GM18502 (cell line): ENCODE data around the gene FBXL22.
A peak's percentile ranks its signal among the peaks of the same experiment; 100 is the strongest.
"Not testable (repeated sequence)": the region's sequence is repeated elsewhere in the genome, so short reads cannot be mapped to it uniquely, and the experiment has no call there.

Experiments
- ATAC-seq: cut with Tn5 transposase; IDR thresholded peaks from one replicate; pipeline ENCODE4 v1.9.1; 2021; ENCODE audit warnings: mild to moderate bottlenecking; ENCODE audit not compliant: unreplicated experiment, poor library complexity

The FBXL22 gene

DNA sequence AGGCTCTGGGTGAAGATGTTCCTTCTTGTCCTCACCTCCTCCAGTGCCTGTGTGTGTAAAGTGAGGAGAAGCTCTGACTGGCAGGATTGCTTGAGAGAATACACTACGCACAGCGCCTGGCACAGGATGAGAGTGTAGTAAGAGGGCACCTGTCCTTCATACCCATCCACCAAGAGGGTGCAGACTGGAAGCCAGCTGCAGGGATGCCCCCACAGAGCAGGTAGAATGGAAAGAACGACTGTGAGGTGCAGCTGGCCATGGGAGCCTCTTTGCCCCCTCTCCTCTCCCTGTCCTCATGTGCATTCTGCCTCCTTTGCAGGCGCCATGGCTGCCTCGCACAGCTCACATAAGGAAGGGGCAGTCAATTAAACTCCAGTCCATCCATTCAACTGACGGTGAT lies 12.3 kb downstream of the FBXL22 start:
- ATAC-seq: no peak

- ATAC-seq: peak; percentile 64
Measured at GRCh38 chr15:63610209-63610841, 13.1 kb downstream of the FBXL22 start.

DNA sequence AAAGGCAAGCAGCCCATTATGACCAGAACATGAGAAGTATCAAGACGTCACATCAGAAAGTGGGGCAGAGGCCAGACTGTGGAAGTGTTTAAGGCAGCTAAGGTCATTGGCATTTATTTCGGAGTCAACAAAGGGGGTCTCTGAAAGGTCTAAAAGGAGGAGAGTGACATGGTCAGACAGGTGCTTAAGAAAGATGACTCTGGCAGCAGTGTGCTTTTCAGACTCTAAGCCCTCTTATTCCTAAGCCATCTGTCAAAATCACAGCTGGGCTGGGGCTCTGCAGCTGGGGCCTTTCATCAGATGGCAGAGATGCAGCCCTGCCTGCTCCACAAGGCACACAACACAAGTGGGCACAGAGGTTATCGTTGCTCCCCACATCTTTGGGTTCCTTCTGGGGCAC lies 14.0 kb downstream of the FBXL22 start:
- ATAC-seq: no peak

- no peak for ATAC-seq
Measured at GRCh38 chr15:63612300-63612699, 15.1 kb downstream of the FBXL22 start.

DNA sequence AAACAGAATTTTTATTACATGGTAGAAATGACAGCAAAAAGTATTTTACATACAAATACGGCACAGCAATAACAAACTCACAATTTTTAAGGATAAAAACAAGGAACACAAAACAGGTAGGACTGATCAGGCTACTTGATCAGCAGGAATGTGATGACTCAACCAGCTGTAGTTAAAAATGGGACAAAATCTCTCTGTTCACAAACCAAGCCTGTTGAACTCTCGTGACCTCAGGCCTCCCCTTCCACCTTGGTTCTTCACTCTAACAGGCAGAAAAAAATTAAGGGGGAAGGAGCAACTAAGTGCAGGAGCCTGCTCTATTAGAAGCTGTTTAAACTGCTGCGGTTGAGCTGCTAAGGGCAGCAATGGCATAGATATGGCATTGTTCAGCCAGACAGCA lies 18.7 kb downstream of the FBXL22 start:
- ATAC-seq: no peak

DNA sequence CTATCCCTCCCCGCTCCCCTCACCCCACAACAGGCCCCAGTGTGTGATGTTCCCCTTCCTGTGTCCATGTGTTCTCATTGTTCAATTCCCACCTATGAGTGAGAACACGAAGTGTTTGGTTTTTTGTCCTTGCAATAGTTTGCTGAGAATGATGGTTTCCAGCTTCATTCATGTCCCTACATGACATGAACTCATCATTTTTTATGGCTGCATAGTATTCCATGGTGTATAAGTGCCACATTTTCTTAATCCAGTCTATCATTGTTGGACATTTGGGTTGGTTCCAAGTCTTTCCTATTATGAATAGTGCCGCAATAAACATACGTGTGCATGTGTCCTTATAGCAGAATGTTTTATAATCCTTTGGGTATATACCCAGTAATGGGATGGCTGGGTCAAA lies 20.0 kb downstream of the FBXL22 start:
- not testable (repeated sequence) for ATAC-seq

DNA sequence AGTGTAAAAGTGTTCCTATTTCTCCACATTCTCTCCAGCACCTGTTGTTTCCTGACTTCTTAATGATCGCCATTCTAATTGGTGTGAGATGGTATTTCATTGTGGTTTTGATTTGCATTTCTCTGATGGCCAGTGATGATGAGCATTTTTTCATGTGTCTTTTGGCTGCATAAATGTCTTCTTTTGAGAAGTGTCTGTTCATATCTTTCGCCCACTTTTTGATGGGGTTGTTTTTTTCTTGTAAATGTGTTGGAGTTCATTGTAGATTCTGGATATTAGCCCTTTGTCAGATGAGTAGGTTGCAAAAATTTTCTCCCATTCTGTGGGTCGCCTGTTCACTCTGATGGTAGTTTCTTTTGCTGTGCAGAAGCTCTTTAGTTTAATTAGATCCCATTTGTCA lies 20.4 kb downstream of the FBXL22 start:
- ATAC-seq: not testable (repeated sequence)

DNA sequence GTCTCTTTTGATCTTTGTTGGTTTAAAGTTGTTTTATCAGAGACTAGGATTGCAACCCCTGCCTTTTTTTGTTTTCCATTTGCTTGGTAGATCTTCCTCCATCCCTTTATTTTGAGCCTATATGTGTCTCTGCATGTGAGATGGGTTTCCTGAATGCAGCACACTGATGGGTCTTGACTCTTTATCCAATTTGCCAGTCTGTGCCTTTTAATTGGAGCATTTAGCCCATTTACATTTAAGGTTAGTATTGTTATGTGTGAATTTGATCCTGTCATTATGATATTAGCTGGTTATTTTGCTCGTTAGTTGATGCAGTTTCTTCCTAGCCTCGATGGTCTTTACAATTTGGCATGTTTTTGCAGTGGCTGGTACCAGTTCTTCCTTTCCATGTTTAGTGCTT lies 23.6 kb downstream of the FBXL22 start:
- not testable (repeated sequence) for ATAC-seq

GRCh38 chr15:63623232-63623969 lies 26.2 kb downstream of the FBXL22 start:
- ATAC-seq: no peak

DNA sequence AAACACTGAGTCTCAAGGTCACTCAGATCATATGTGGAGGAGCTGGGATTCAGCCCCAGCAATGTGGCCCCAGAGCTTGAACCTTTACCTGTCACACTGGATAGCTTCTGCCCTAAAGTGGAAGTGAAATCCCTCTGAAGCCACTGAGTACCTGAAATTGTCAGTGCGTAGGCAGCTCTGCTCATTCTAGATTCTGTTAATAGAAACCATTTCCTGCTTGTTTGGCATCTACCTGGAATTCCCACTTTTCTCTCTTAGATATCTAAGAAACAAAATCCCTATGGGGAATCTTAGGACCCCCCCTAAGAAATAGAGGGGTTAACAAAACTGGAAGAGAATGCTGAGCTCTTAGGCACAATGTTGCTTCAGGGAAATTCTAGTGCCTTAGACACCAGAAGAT lies 29.8 kb downstream of the FBXL22 start:
- peak; percentile 69 for ATAC-seq

DNA sequence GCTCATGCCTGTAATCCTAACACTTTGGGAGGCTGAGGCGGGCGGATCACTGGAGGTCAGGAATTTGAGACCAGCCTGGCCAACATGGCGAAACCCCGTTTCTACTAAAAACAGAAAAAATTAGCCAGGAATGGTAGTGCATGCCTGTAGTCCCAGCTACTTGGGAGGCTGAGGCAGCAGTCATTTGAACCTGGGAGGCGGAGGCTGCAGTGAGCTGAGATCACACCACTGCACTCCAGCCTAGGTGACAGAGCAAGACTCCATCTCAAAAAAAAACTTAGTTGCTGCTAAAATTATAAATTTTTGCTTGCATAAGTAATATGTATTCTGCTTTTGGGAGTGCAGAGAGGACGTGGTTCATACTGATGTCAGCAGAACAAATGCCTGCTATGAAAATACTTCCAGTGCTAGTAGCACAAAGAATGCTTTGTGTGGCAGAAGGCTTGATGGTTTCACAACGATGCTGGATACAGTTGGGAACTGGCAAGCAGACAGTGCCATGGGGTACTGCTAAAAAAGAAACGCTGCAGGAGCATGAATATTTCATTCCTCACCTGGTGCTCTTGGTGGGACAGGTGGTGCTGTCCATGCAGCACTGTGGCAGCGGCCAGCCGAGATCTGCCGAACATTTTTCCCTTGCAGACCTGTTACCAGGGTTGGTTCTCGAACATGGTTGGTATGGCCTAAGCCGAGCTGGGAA lies 31.1 kb downstream of the FBXL22 start:
- no peak for ATAC-seq

DNA sequence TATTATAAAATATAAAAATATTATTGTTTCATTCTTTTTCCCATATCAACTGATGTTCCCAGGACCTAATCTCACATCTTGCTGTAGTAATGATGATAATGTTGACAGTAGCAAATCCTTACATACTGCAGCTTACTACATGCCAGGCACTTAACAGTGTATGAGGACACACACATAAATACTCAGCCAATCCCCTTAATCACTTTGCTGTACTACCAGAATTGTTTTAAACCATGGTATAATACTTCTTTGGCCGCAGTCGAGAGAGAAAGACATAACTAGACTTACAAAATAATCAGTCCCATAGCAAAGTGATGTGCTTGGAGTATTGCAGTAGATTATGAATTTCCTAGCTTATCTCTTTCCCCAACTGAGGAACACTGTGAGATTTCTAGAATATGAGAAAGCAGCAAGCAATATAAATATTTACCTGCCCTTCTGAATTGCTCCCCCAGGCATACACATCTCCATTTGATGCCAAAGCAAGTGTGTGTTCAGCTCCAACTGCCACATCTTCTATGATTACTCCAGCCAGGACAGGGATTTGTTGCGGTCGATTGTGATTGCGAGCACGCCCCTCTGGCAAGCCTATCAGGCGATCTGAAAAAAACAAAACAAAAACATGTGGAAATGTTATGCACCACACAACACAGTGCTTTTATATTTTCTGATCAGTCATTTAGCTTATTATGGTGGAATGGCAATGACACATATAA lies 33.0 kb downstream of the FBXL22 start:
- ATAC-seq: no peak

GRCh38 chr15:63633312-63633711 lies 36.1 kb downstream of the FBXL22 start:
- ATAC-seq: no peak

DNA sequence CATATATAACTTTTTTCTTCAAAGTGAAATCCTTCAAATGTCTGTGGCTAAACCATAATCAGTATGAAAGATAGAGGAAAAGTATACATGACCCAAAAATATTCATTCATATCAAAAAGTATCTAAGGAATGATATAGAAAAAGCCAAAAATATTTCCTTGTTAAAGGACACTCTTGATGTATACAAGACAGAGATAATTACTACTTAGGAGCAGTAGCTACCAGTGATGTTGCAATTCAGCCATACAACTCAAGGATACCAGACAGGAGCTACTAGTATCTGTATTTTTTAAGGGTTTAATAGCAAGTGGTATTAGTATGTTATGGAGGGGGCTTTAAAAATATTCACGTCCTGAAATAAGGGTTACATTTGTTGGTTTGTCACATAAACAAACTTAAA lies 37.0 kb downstream of the FBXL22 start:
- no peak for ATAC-seq

DNA sequence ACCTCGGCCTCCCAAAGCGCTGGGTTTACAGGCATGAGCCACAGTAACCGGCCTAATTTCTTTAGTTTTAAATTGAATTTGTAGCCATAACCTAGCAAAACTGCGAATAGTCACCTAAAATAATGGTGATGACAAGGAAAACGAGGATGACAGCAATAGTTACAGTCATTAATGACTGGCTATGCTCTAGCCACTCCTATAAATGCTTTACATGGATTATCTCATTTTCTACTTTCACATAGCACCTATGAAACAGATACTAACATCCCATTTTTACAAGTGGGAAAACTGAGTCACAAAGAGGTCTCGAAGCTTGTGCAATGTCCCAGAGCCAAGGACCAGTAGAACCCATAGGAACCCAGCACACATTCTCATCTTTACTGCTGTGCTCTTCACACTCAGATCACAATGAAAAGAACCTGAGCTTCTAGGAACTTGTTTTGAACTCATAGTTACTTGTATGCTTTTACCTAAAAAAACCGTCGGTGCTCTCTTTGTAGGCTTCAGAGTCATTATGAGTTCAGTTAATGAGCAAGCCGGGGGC lies 39.4 kb downstream of the FBXL22 start:
- no peak for ATAC-seq

DNA sequence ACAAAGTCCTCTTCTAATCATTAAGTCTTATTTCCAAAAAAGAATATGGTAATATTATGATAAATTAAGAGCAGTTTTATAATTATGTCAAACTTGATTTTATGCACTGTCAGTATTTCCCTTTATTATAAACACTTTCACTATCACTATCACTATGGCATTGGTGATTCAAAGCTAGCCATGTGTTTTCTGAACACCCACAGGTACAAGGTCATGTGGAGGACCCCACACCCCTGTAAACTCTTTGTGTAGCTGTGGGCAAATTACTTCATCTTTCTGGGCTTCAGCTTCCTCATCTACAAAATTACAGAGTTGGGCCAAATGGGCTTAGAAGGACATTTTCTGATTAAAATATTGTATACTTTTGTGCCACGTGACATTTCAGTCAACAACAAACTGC lies 41.7 kb downstream of the FBXL22 start:
- no peak for ATAC-seq

DNA sequence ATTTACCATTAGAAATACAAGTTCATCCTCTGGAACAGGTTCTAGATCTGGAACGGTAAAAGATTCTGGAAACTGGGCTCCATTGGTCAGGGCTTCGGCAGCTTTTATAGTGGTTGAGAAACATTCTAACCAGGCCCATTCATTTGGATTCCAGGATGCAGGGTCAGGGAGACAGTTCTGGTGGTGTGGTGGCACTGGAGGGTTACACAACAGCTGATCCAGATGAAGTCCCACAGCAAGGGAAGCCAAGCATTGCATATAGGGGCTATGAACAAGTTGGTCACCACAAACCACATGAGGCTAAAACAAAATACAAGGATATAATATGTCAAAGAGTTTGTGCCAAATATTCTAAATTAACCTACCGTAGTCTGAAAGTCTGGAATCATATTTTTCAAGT lies 43.0 kb downstream of the FBXL22 start:
- ATAC-seq: no peak
